Measurements from ENCODE around the gene NGRN. TPM values are rescaled to one million over a fixed set of nuclear protein-coding genes. Genes with fewer than 3 reads are reported as not detected.

NGRN gene
- total and polyA plus RNA-seq, 2 experiments from 2014 or later, result 88.9 to 131 TPM

- Histone ChIP-seq H4K20me1 (replicated peaks; ENCODE audit: insufficient read depth) (no peaks in the 10 kb centered on the region; the same call in 1 of the 2 replicates), H3K4me3 (no peak overlapping the region), H3K4me1 (ENCODE audit: insufficient read depth) (peaks cover under 1% of the 10 kb centered on the region; the same call in 1 of the 2 replicates), H3K4me2 (no peak overlapping the region), H3F3A (replicated peaks; ENCODE audit: low read depth) (no peaks in the 10 kb centered on the region), H3K79me2 (replicated peaks; ENCODE audit: insufficient read depth) (no peaks in the 10 kb centered on the region), H3K27ac (ENCODE audit: low read depth) (no peak overlapping the region), H3K27me3 (ENCODE audit: insufficient read depth) (no peaks in the 10 kb centered on the region), H2AFZ (no peak overlapping the region), H3K36me3 (ENCODE audit: insufficient read depth) (peaks cover 12% of the 10 kb centered on the region), H3K9me2 (ENCODE audit: insufficient read depth) (no peaks in the 10 kb centered on the region)
- TF ChIP-seq JUNB (IDR thresholded peaks at IDR 0.05; ENCODE audit: unreplicated experiment), result no peak
- TF ChIP-seq CTCF (conservative IDR thresholded peaks at IDR 0.05; ENCODE audit: low read depth in 2 of 2), result no peak
- no peak for TF ChIP-seq ZNF114 (CRISPR knock-in tag; IDR thresholded peaks at IDR 0.05)
- no peak for TF ChIP-seq EZH2phosphoT487 (IDR thresholded peaks at IDR 0.05; ENCODE audit: unreplicated experiment)
- TF ChIP-seq REST (IDR thresholded peaks at IDR 0.05; ENCODE audit: unreplicated experiment), result no peak
- no peak for TF ChIP-seq EZH2 (IDR thresholded peaks at IDR 0.05; ENCODE audit: low read depth, unreplicated experiment)
- no peak for TF ChIP-seq ZNF331 (CRISPR knock-in tag; IDR thresholded peaks at IDR 0.05; ENCODE audit: low read depth)
- no peak for TF ChIP-seq ETS1 (IDR thresholded peaks at IDR 0.05)
- TF ChIP-seq STAT1 (IDR thresholded peaks at IDR 0.05; ENCODE audit: unreplicated experiment), result no peak
- TF ChIP-seq ZNF462 (CRISPR knock-in tag; IDR thresholded peaks at IDR 0.05), result no peak
- TF ChIP-seq CREB1 (CRISPR knock-in tag; IDR thresholded peaks at IDR 0.05; ENCODE audit: low read depth), result no peak
- TF ChIP-seq POLR2AphosphoS5 (IDR thresholded peaks at IDR 0.05; ENCODE audit: low read depth), result no peak
- no peak for TF ChIP-seq NANOG (IDR thresholded peaks at IDR 0.05; ENCODE audit: borderline replicate concordance)
- peaks cover 31% of the 10 kb centered on the region for H3K36me3 Mint-ChIP-seq (ENCODE audit: low read depth)
- H3K9me3 Mint-ChIP-seq, result no peaks in the 10 kb centered on the region
- H3K4me3 Mint-ChIP-seq, result no peak overlapping the region
- H3K27ac Mint-ChIP-seq, result no peak overlapping the region
- H3K27me3 Mint-ChIP-seq (ENCODE audit: insufficient read depth, low read depth, poor library complexity), result peaks cover 8% of the 10 kb centered on the region
- no peak for ATAC-seq
- H3K4me1 Mint-ChIP-seq, result peaks cover 2% of the 10 kb centered on the region; the same call in 1 of the 3 replicates
- no peak for DNase-seq (ENCODE audit: low spot score)
Observed at GRCh38 chr15:90227336-90227735, 38.1 kb upstream of the NGRN start.
